GM12878 (cell line): Measurements from ENCODE around the gene UBE2M. TPM values are rescaled to one million over a fixed set of nuclear protein-coding genes. Genes with fewer than 3 reads are reported as not detected.

Source experiments
- ATF7 ChIP-seq: fragments of 450-650 bp; IDR thresholded peaks from 2 replicates; pipeline ENCODE4 v1.6.1; 2016; ENCODE audit warnings: low read depth, mild to moderate bottlenecking
- CBX3 ChIP-seq: fragments of 200-600 bp; sonication (generic); IDR thresholded peaks from 2 replicates; pipeline ENCODE4 v1.6.1; 2016; ENCODE audit warnings: low read depth, borderline replicate concordance
- CEBPZ ChIP-seq: fragments of 150-350 bp; IDR thresholded peaks from 2 replicates; pipeline ENCODE4 v1.6.1; 2016; ENCODE audit warnings: low read depth, low read length
- CTCF ChIP-seq, 3 experiments: IDR thresholded peaks in 2 of 3; conservative IDR thresholded peaks in 1 of 3; 2 replicates each; pipeline ENCODE4 v1.5.1; 2011; ENCODE audit warnings: low read depth in 3 of 3, low read length in 3 of 3, mild to moderate bottlenecking in 3 of 3, control low read depth in 2 of 3, moderate library complexity in 2 of 3, inconsistent platforms in 1 of 3, mixed read lengths in 1 of 3; ENCODE audit not compliant: control insufficient read depth in 2 of 3, insufficient read depth in 1 of 3; ENCODE audit errors: extremely low read depth in 1 of 3
- ETV6 ChIP-seq, 2 experiments: fragments of 450-650 bp in 1 of 2; IDR thresholded peaks in 1 of 2; conservative IDR thresholded peaks in 1 of 2; 2 replicates each; pipeline ENCODE4 v1.6.1; 2014; ENCODE audit warnings: antibody characterized with exemption in 1 of 2, borderline replicate concordance in 1 of 2, low read depth in 1 of 2, mild to moderate bottlenecking in 1 of 2, moderate library complexity in 1 of 2
- HSF1 ChIP-seq: fragments of 150-350 bp; IDR thresholded peaks from 2 replicates; pipeline ENCODE4 v1.6.1; 2014; ENCODE audit warnings: mild to moderate bottlenecking, low read depth, low read length
- LARP7 ChIP-seq: fragments of 450-650 bp; IDR thresholded peaks from 2 replicates; pipeline ENCODE4 v1.6.1; 2017; ENCODE audit warnings: mild to moderate bottlenecking
- MTA2 ChIP-seq: fragments of 450-650 bp; IDR thresholded peaks from 2 replicates; pipeline ENCODE4 v1.6.1; 2016; ENCODE audit warnings: low read depth, mild to moderate bottlenecking, moderate library complexity
- PBX3 ChIP-seq: IDR thresholded peaks from 2 replicates; pipeline ENCODE4 v1.6.1; 2011; ENCODE audit warnings: mild to moderate bottlenecking, low read depth, low read length, moderate library complexity; ENCODE audit not compliant: insufficient replicate concordance
- POU2F2 ChIP-seq: IDR thresholded peaks from 3 replicates; pipeline ENCODE4 v1.6.1; 2011; ENCODE audit warnings: low read depth, mild to moderate bottlenecking, low read length, borderline replicate concordance
- RBBP5 ChIP-seq: fragments of 200-600 bp; sonication (generic); conservative IDR thresholded peaks from 2 replicates; pipeline ENCODE4 v1.6.1; 2016
- SKIL ChIP-seq: fragments of 450-650 bp; IDR thresholded peaks from 2 replicates; pipeline ENCODE4 v1.6.1; 2017; ENCODE audit warnings: mild to moderate bottlenecking, low read depth, inconsistent platforms; ENCODE audit not compliant: poor library complexity, severe bottlenecking
- USF2 ChIP-seq: IDR thresholded peaks from 2 replicates; pipeline ENCODE4 v1.6.1; 2011; ENCODE audit warnings: low read depth, low read length, improper control_type of control experiment, borderline replicate concordance
- ZNF24 ChIP-seq: fragments of 450-650 bp; IDR thresholded peaks from 2 replicates; pipeline ENCODE4 v1.6.1; 2017; ENCODE audit warnings: antibody characterized with exemption, mild to moderate bottlenecking
- ZNF384 ChIP-seq: IDR thresholded peaks from 2 replicates; pipeline ENCODE4 v1.6.1; 2012; ENCODE audit warnings: low read depth, mild to moderate bottlenecking, low read length, improper control_type of control experiment, borderline replicate concordance
- polyA plus RNA-seq, 11 experiments: library from polyadenylated mRNA; depleted of rRNA in 4 of 11; unstranded in 6 of 11; stranded (reverse) in 5 of 11; fragments of >200 nt; fragmentation: Nextera tagmentation in 4 of 11; fragmentation: Illumina TruSeq in 1 of 11; extraction: Ambion mirVana in 4 of 11; extraction: Trizol in 1 of 11; gene quantifications; 1 replicate in 1 of 11; 2 replicates in 10 of 11; pipeline versions ENCODE4 v1.2.1 to v1.2.3, GENCODE V29; 2011 to 2016; ENCODE audit warnings: inconsistent platforms in 2 of 11, missing spikeins in 2 of 11, low read depth in 1 of 11
- total RNA-seq, 4 experiments: library from RNA; depleted of rRNA in 3 of 4; stranded (reverse); fragments of >200 nt in 3 of 4; fragmentation: Illumina TruSeq in 1 of 4; extraction: Trizol in 1 of 4; gene quantifications; 2 replicates each; pipeline versions ENCODE4 v1.2.1 to v1.2.3, GENCODE V29; 2013 to 2021

UBE2M gene
- total and polyA plus RNA-seq, 10 of the 15 experiments (the other 5 are each of a cell fraction or from before 2014, with no cell fraction given): 1.4 to 105 (median 73.9) TPM

GRCh38 chr19:58513694-58514563 lies 44.5 kb downstream of the UBE2M start (continued):
- no peak for TF ChIP-seq CEBPZ
- TF ChIP-seq ATF7: no peak
- no peak for TF ChIP-seq SKIL
- TF ChIP-seq MTA2: no peak
- TF ChIP-seq CTCF (IDR thresholded peaks at IDR 0.05 in 2 of 3, conservative IDR thresholded peaks at IDR 0.05 in 1 of 3; ENCODE audit: control insufficient read depth in 2 of 3, extremely low read depth in 1 of 3, insufficient read depth in 1 of 3, low read depth in 3 of 3, low read length in 3 of 3): peak; percentile 80 to 99 (median 98); a peak in 5 of 6 replicates
- TF ChIP-seq ZNF384: no peak
- no peak for TF ChIP-seq USF2
- TF ChIP-seq HSF1: no peak
- peak; percentile 23; the same call in 1 of the 3 replicates for TF ChIP-seq POU2F2
- TF ChIP-seq CBX3: no peak
- peak; percentile 98 for TF ChIP-seq LARP7
- no peak for TF ChIP-seq PBX3
- TF ChIP-seq ZNF24: 0 out of 2 replicates have a peak, but pooled peaks have one; percentile 51
- TF ChIP-seq ETV6 (conservative IDR thresholded peaks at IDR 0.05 in 1 of 2, IDR thresholded peaks at IDR 0.05 in 1 of 2; ENCODE audit: borderline replicate concordance in 1 of 2, low read depth in 1 of 2): no peak
- TF ChIP-seq RBBP5: no peak
